G401 (cell line): ENCODE results near the gene CELF4. TPM values are rescaled to one million over a fixed set of nuclear protein-coding genes. Genes with fewer than 3 reads are reported as not detected.

Source experiments
- DNase-seq: peaks from one replicate; pipeline ENCODE4 v3.0.0-alpha.2; 2015; ENCODE audit warnings: low spot score
- in situ Hi-C: cut with HindIII; loops from 2 replicates; pipeline ENCODE4 v1.10.0; 2016; ENCODE audit warnings: low sequenced_read_pairs, mixed read lengths
- total RNA-seq: library from RNA; depleted of rRNA; stranded (reverse); fragments of >200 nt; shearing (Covaris generic); gene quantifications from 2 replicates; pipeline ENCODE4 v1.2.3, GENCODE V29; 2014

The CELF4 gene
- total RNA-seq, 1 experiment from 2014 or later, result not detected

DNA sequence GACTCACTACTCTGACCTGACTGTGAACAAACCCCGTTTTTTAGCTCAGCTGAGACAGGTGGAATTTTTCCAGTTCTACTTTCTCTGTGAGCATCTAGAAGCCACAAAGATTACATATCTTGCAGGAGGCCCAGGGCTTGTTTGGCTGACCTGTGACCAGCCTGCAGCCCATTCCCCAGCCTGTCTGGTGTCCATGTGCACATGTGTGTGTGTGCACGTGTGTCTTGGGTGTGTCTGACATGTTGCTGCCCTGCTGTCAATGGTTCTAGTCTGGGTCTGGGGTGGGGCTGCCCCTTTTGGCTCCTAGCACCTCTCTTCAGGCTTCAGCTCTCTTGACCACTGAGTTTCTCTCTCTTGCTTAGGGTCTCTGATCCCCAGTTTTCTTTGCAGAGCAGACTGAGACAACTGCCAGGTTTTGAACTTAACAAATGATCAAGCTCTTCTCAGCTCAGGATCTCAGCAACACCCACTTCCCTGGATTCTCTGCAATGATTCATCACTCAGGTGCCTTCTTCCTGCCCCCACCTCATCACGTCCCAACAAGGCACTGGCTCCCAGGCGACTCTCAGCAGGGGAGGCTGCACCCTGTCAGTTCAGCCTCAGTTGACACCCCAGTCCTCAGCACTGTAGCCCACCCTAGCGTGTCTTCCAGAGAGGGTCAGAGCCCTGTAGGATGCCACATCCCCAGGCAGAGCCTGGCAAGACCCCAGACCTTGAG lies 130.3 kb downstream of the CELF4 start:
- in situ Hi-C loops, result no loop called here
- no peak for DNase-seq

DNA sequence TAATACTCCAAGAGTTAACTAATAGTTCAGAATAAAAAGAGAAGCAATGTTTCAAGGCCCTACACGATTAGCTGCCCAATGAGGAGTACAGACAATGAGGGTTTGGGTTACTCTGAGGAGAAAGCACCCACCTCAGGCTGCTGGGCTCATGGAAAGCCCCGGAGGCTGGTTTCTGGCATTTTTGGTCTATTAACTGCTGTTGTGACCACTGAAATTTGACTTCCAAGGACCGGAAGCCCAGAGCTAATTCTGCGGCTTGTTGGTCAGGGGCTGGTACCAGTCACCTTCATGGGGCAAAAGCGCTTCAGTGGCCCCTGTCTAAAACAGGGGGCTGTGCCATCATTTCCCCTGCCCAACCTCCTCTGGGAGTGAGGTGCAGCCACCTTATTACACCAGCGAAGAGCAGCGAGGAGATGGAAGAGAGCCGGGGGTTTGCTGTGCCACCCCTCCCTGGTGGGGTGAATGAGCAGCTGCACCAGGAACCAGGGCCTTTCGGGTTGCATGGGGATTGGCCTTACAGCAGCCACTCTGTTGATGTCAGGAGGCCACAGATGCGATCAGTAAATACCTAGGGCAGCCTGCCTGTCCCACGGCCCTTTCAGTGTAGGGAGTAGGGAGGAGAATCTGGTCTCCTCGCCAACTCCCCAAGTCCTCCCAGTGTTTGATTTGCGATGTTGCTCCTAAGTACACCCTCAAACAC lies 131.3 kb downstream of the CELF4 start:
- in situ Hi-C loops, result no loop called here
- DNase-seq, result no peak

DNA sequence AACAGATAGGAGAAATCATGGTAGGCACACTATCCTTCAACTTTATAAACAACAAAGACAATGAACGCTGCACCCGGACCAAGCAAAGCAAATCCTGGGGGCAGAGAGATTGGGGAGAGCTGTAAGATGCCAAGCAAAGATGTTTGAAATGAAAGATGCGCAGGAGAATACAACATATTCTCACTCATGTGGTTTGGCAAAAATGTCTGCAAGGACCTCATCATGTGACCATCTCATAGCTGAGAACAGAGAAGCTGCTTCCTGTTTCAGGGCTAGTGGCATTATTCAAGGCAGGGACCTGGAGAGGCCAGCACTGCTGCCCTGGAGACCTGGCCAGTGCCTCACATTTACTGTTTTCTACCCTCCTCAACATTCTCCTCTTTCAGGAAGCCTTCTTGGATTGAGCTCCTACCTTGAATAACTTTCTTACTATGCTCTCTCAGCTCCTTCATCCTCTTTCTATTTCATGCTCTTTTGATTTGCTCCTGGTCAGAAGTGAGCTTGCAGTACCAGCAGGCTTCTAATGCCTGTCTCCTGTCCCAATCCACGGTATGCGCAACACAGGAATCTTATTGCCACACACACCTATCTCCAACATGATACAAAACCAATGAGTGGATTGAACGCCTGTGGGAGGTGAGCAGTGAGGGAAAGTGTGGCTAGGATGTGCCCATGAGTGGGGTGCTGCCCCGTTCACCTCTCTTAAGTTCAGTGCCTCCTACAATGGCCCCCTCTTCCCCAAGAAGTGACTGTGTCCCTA lies 133.0 kb downstream of the CELF4 start:
- no peak for DNase-seq
- in situ Hi-C loops, result no loop called here

DNA sequence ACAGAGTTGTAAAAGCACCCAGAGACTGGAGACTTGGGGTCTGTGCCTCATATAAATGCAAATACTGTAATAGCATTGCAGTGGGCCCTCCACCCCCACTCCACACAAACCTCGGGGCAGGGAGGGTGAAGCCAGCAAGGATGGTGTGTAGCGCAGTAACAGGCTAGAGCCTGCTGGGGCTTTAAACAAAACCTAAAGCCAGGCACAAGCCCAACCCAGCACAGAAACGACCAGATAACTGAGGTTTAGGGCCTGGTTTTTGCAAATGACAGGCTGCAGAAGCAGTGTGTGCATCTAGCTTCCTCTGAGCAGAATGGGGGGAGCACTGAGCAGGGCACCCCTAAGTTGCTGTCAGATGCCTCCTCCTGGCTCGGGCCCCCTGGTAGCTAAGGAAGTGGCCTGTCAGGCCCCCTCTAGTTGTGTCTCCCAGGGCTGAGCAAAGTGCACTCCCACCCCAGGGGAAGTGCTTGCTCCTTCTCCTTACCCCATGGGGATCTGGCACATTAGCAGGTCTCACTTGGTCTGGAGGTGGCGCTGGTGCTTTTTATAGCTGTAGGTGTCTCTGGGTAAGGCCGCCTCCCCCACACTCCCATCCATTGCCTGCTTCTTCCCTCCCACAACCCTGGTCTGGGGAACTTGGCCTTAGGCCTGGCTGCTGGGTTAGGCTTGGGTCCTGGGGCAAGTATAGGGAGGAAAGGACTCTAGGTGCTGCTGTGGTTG lies 135.1 kb downstream of the CELF4 start:
- DNase-seq, result no peak
- in situ Hi-C loops, result no loop called here

GRCh38 chr18:37429791-37430190 lies 135.8 kb downstream of the CELF4 start:
- no peak for DNase-seq
- in situ Hi-C loops, result no loop called here

GRCh38 chr18:37428288-37428974 lies 137.2 kb downstream of the CELF4 start:
- no peak for DNase-seq
- in situ Hi-C loops, result no loop called here

DNA sequence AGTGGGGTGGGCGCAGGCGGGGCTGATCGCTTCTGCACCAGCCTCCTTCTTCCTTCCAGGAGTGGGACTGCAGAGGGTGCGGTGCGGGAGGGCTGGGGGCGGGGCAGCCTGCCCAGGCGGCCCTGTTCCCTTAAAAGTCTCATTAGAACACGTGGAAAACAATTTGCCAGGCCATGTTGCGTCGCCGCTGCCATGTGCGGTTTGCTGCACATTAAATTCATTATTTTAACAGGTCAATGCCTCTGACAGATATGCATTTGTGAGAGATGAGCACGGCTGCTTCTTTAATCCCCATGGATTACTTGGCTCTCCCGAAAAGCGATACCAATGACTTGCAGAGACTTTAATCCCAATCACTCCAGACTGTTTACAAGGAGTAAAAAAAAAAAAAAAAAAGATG lies 139.0 kb downstream of the CELF4 start:
- DNase-seq, result no peak
- in situ Hi-C loops, result no loop called here

DNA sequence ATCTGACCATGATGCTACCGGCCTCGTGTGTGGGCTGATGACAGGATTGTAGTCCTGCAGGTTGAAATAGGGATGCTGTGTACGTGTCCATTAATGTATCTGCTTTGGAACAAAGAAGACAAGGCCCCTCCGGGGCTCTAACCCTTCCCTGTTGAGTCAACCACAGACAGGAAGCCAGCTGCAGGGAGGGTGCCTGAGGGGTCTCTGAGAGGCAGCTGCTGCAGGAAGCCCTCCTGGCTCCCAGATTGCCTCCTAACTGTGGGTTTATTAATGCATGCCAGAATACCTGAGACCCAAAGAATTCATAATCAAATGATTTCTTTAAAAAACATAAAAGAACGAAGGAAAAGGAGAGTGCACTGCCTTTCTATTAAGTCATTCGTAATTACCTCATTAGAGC lies 140.4 kb downstream of the CELF4 start:
- no peak for DNase-seq
- in situ Hi-C loops, result no loop called here

- in situ Hi-C loops, result no loop called here
- no peak for DNase-seq
Observed at GRCh38 chr18:37424507-37424906, 141.1 kb downstream of the CELF4 start.

DNA sequence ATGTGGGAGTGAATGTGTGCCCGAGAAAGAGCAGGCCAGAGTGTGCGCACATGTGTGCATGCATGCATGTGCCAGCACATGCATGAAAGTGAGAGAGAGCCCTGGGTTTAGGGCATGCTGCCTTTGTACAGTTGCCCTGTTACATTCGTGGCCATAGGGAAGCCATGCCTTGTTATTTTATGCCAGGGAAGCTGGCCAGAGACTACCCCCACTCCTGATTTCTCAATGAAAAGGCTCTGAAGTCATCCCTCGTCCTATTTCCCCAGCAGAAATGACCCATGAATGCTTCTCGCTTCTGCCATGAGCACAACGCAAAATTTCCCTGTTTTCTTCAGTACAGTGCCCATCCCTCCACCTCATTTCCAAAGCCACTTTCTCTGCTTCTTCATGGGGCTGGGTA lies 143.0 kb downstream of the CELF4 start:
- in situ Hi-C loops, result no loop called here

DNA sequence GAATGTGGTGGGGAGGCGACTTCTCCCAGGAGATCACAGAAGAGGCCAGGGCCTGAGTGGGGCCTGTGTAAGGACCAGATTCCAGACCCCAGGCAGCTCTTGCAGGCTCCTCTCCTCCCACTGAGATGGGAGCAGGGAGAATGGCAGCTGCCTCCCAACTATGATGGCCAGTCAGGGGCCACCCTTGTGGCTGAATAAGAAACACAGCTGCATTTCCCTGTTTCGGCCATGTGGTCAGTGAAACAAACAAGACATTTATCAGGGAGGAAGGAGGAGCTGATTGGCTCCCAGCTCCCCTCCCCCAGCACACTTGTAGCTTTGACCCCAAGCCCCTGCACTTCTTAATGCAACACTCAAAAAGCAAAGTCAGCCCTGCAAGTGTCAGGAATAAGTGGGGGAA lies 143.5 kb downstream of the CELF4 start:
- DNase-seq, result no peak
- in situ Hi-C loops, result no loop called here

More for the DNA sequence above, 143.0 kb downstream of the CELF4 start:
- DNase-seq, result no peak

GRCh38 chr18:37421341-37422077 lies 144.1 kb downstream of the CELF4 start:
- in situ Hi-C loops, result no loop called here
- no peak for DNase-seq

DNA sequence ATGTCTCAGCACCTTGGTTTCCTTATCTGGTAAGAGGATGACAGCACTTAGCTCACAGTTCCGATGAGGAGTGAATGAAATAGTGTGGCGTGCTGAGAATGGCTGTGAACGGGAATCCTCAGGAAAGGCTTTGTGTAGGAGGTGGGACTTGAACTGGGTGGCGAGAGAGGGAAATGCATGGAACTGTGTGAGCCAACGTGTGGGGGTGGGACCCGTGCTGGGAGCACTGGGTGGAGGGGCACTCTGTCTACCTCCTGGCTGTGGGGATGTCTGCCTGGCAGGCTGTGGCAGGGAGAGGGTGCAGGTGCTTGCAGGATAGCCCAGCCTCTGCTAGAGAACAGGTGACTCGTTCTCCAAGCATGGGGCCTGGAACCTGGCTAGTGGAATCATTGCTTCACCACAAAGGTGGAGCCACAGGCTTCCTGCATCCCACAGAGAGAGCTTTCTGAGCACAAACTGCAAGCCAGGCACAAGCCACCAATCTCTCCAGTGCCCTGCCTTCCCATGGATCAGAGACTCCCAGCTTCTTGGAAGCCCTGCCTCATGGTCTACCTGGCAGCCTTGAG lies 145.2 kb downstream of the CELF4 start:
- in situ Hi-C loops, result no loop called here
- no peak for DNase-seq

DNA sequence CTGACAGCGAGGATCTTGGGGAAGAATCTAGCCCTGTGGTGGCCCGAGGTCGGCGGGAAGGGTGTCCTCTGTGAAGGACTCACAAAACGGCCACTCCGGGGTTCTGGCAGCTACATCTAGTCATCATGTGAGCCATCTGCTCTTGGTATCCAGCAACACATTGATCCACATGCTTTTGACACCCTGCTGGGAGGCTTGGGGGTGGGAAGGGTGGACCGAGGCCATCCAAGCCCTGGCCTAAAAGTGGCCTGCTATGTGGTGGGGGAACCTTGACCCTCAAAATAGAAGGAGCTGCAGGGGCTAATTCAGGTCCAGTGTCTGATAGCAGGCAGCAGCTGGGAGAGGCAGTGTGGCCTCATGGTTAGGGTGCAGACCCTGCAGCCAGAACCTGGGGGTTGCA lies 145.7 kb downstream of the CELF4 start:
- no peak for DNase-seq
- in situ Hi-C loops, result no loop called here

DNA sequence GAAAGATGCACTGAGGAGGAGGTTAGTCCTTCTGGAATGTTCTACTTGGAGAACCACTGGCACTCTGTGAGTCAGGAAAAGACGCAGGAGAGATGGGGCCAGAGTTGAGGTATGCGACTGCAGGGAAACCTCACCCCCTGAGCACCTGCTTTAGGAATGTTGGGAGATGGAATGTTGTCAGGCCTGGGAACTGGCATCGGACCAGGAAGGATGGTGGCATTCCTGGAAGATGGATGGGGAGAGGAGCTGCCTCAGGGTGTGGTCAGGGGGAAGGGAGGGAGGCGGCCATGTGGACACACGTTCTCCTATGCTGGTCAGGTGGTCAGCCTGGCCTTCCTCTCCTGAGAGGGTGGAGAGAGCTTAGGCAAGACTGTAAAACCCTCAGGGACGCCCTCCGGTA lies 146.3 kb downstream of the CELF4 start:
- DNase-seq, result no peak
- in situ Hi-C loops, result no loop called here

- no peak for DNase-seq
- in situ Hi-C loops, result no loop called here
Observed at GRCh38 chr18:37414816-37415215, 150.8 kb downstream of the CELF4 start.

- in situ Hi-C loops, result no loop called here
- no peak for DNase-seq
Observed at GRCh38 chr18:37412829-37413228, 152.8 kb downstream of the CELF4 start.

- in situ Hi-C loops, result no loop called here
- DNase-seq, result no peak
Observed at GRCh38 chr18:37412333-37412732, 153.3 kb downstream of the CELF4 start.
